ENCODE measurements around the gene HERC2.
"Not testable (repeated sequence)": the region's sequence is repeated elsewhere in the genome, so short reads cannot be mapped to it uniquely, and the experiment has no call there.

The HERC2 gene

DNA sequence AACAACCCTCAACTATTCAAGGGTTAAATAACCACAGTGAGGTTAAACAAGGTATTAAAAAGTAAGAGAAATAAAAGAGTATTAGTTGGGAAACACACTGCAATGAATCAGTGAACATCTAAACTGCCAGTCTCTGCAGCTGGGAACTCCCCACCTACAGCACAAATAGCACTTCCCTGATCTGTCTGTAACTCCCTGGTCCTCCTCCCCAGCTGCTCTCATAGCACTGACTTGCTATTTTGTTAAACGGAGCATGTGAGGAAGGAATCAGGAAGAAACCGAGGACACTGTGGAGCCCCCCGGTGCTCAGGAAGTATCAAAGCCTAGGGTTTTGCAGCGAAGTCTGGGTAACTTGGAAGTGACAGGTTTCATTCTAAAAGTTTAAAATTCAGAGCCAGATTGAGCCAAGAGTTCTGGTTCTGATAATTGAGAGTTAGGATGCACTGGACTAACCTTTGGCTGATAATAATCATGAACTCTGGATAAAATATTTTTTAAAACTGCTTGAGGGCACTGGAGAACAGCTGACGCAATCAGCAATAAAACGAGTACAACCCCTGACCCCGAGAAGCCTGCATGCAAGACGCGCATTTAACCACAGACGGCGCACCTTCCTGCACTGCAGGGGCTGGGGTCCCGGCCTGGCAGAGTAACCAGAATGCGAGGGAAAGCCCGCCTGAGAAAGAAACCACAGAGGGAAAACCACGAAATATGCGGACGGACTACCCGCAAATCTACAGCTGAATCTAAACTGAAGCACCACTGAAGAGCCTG, 118.7 kb downstream of the HERC2 start:
- TF ChIP-seq, protein P1, sequence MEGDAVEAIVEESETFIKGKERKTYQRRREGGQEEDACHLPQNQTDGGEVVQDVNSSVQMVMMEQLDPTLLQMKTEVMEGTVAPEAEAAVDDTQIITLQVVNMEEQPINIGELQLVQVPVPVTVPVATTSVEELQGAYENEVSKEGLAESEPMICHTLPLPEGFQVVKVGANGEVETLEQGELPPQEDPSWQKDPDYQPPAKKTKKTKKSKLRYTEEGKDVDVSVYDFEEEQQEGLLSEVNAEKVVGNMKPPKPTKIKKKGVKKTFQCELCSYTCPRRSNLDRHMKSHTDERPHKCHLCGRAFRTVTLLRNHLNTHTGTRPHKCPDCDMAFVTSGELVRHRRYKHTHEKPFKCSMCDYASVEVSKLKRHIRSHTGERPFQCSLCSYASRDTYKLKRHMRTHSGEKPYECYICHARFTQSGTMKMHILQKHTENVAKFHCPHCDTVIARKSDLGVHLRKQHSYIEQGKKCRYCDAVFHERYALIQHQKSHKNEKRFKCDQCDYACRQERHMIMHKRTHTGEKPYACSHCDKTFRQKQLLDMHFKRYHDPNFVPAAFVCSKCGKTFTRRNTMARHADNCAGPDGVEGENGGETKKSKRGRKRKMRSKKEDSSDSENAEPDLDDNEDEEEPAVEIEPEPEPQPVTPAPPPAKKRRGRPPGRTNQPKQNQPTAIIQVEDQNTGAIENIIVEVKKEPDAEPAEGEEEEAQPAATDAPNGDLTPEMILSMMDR (IDR thresholded peaks at IDR 0.05; ENCODE audit: low read depth, low read length): peak; percentile 6
- H3K4me3 ChIP-seq (ENCODE audit: low read depth, low read length): peak overlapping the region; percentile 21
- peak; percentile 79 for DNase-seq (ENCODE audit: low read depth)

DNA sequence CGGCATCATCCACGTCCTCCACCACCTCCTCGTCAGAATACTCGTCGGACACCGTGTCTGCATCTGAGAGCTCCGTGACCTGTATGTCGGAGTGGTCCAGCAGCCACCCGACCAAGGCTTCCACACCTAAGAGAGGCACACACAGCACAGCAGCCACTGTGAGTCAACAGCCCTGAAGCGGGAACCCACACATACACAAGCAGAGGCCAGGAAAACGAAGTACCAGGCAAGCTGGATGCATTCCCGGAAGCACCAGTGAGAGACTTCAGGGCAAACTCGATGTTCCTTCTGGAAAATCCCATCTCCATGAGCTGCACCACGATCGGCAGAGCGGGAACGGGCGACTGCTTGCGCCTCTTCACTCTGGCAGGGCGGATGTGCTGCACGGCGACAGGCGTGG, 119.9 kb downstream of the HERC2 start:
- DNase-seq (ENCODE audit: low read depth); H3K4me3 ChIP-seq (ENCODE audit: low read depth, low read length): not testable (repeated sequence)

DNA sequence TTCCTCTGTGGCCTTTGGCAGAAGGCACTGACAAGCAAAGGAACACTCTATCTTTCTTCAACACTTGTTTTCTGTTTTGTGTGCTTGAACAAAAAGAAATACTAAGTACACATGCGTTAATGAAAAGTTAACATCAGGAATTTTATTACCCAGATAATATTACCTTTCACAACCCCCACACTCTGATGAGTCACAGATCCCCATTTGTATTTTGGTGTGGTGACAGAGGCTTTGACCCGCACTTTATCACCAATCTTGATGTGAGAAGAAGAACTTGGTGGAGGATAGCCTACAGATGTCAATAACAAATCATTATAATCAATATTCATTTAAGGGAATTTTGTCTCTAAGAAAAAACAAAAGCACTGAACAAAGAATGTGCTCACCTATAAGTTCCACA, 123.8 kb downstream of the HERC2 start:
- DNase-seq (ENCODE audit: low read depth); H3K4me3 ChIP-seq (ENCODE audit: low read depth, low read length): not testable (repeated sequence)

DNA sequence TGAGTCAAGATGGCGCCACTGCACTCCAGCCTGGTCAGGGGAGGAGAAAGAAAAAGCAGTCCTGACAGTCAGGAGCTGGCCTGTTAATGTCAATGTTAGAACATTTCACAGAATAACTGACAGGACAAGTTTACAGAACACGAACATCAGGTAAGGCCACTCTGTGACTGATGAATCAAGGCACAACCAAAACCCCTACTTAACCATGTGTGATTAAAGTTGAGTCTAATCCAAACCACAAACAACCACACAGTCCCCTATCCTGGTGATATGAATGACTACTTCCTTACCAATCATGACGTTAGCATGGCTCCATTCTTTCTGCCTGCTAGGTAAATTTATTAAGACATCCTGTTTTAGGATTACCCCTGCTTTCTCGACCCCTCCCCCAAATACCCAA, 124.3 kb downstream of the HERC2 start:
- not testable (repeated sequence) for H3K4me3 ChIP-seq (ENCODE audit: low read depth, low read length); DNase-seq (ENCODE audit: low read depth)

DNA sequence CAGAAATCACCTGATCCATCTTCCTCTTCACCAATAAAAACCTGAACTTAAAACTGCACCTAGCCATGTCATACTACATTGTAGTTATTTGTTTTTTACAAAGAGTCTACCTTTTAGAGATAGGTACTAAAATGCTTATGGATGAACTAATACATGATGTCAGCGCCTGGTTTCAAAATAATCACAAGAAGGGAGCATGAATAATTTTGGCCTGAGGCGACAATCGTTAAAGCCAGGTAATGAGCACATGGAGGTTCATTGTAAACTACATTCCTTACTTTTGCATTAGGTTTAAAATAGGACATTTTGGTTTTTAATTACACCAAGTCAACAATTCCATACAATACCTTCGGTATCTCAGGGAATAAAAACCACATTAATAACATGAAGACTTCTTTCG, 125.4 kb downstream of the HERC2 start:
- H3K4me3 ChIP-seq (ENCODE audit: low read depth, low read length); DNase-seq (ENCODE audit: low read depth): not testable (repeated sequence)

DNA sequence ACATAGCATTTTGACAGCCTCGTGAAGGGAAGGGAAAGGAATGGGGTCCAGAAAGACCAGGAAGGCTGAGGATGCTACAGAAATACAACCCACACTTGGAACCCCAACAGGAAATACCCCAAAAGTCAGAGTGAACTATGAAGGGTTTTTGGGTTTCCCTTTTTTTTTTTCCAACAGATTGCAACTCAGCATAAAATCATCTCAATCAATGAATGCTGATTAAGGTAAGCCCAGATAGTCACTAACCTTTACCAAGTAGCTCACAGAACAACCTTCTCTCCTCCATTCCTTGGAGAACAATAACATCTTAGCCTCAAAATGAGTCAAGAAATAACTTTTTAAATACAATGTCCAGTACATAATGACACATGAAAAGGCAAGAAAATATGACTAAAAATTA, 129.2 kb downstream of the HERC2 start:
- no peak for DNase-seq (ENCODE audit: low read depth)
- H3K4me3 ChIP-seq (ENCODE audit: low read depth, low read length): no peak overlapping the region
- TF ChIP-seq, protein P1 (IDR thresholded peaks at IDR 0.05; ENCODE audit: low read depth, low read length): no peak
- TF ChIP-seq POLR2A (IDR thresholded peaks at IDR 0.05; ENCODE audit: extremely low read depth, insufficient read length): no peak
- TF ChIP-seq, protein P2, sequence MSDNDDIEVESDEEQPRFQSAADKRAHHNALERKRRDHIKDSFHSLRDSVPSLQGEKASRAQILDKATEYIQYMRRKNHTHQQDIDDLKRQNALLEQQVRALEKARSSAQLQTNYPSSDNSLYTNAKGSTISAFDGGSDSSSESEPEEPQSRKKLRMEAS (IDR thresholded peaks at IDR 0.05; ENCODE audit: low read depth, low read length): no peak
- TF ChIP-seq MYC (IDR thresholded peaks at IDR 0.05; ENCODE audit: low read depth, low read length): no peak

DNA sequence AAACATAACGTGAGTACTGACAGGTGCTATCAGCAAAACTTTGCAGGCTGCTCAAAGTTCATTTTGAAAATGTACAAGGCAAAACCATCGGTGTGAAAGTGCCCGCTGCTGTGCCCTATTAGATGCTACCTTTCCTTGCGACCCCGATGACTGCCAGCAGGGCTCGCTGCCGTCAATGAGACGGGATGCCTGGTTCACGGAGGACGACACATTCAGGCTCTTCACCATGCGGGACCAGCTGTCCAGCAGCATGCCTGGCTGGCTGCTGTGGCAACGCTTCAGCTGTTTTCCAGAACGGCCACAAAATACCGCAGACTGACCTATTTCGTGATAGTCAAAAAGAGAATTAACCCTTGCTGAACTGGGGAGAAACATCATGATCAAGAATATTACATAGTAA, 130.1 kb downstream of the HERC2 start:
- TF ChIP-seq MYC (IDR thresholded peaks at IDR 0.05; ENCODE audit: low read depth, low read length): no peak
- TF ChIP-seq, protein P1 (IDR thresholded peaks at IDR 0.05; ENCODE audit: low read depth, low read length): no peak
- TF ChIP-seq, protein P2 (IDR thresholded peaks at IDR 0.05; ENCODE audit: low read depth, low read length): no peak
- TF ChIP-seq POLR2A (IDR thresholded peaks at IDR 0.05; ENCODE audit: extremely low read depth, insufficient read length): no peak
- DNase-seq (ENCODE audit: low read depth): peak; percentile 3
- H3K4me3 ChIP-seq (ENCODE audit: low read depth, low read length): no peak overlapping the region

DNA sequence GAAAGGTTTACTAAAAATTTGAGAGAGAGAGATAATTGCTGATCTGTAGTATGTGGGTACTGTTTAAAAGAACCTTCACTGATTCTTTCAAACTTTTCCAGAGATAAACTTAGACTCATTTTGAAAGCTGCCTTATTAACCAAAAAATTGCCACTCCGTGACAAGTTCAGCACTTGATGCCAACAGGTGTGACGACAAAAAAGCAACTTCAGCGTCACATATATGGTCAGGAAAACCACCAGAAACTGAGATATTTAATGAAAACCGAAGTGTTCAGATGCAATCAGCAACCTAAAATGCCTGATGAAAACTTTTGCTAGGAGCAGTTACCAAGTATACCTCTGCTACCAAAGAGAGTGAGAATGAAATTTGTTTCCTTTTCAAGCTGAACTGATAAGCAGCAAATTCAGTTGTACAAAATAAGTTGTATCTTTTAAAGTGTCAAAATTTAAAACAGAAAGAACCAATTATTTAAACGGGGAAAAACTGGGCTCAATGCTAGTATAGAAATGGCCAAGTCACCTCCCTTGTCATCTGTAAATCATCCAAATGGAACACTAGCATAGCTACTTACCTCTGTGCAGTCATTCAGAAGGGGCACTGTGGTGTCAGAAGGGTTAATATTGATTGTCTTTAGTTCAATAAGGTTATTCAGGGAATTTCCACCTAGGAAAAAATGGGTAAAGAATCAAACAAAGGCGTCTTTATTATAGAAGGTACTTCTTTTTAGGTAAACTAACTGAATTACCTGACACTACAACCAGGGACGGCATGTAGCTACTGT, 131.4 kb downstream of the HERC2 start:
- no peak for DNase-seq (ENCODE audit: low read depth)
- TF ChIP-seq, protein P2 (IDR thresholded peaks at IDR 0.05; ENCODE audit: low read depth, low read length): no peak
- no peak for TF ChIP-seq MYC (IDR thresholded peaks at IDR 0.05; ENCODE audit: low read depth, low read length)
- no peak for TF ChIP-seq POLR2A (IDR thresholded peaks at IDR 0.05; ENCODE audit: extremely low read depth, insufficient read length)
- TF ChIP-seq, protein P1 (IDR thresholded peaks at IDR 0.05; ENCODE audit: low read depth, low read length): no peak
- H3K4me3 ChIP-seq (ENCODE audit: low read depth, low read length): no peak overlapping the region
